GM23338 (cell line): ENCODE measurements around the gene RPL12. TPM values are rescaled to one million over a fixed set of nuclear protein-coding genes. Genes with fewer than 3 reads are reported as not detected.

Experiments used
- ATAC-seq: fragments of 200-7000 bp; cut with Tn5 transposase; 3 replicates; pipeline ENCODE4 v1.9.1; 2020
- DNase-seq: peaks from one replicate; pipeline ENCODE4 v3.0.0-alpha.2; 2015; ENCODE audit warnings: low spot score
- H2AFZ ChIP-seq: fragments of 200-600 bp; sonication (generic); 2 replicates; pipeline ENCODE4 v1.8.0; 2016; ENCODE audit warnings: antibody characterized with exemption, mild to moderate bottlenecking, moderate library complexity
- H3F3A ChIP-seq: fragments of 200-600 bp; sonication (generic); replicated peaks from 2 replicates; pipeline ENCODE4 v1.8.0; 2017; ENCODE audit warnings: antibody characterized with exemption, mixed run types, low read depth
- H3K27ac ChIP-seq: fragments of 200-600 bp; sonication (generic); 2 replicates; pipeline ENCODE4 v1.6.1; 2016; ENCODE audit warnings: low read depth
- H3K27me3 ChIP-seq: fragments of 200-600 bp; sonication (generic); 2 replicates; pipeline ENCODE4 v1.8.0; 2016; ENCODE audit warnings: mild to moderate bottlenecking, mixed run types, moderate library complexity; ENCODE audit not compliant: insufficient read depth
- H3K36me3 ChIP-seq: fragments of 200-600 bp; sonication (generic); 2 replicates; pipeline ENCODE4 v1.8.0; 2016; ENCODE audit warnings: mild to moderate bottlenecking; ENCODE audit not compliant: insufficient read depth
- H3K4me1 ChIP-seq: fragments of 200-600 bp; sonication (generic); 2 replicates; pipeline ENCODE4 v1.8.0; 2016; ENCODE audit warnings: mild to moderate bottlenecking, moderate library complexity; ENCODE audit not compliant: insufficient read depth
- H3K4me2 ChIP-seq: fragments of 200-600 bp; sonication (generic); 2 replicates; pipeline ENCODE4 v1.7.1; 2017; ENCODE audit warnings: mixed run types
- H3K4me3 ChIP-seq: fragments of 200-600 bp; sonication (generic); 2 replicates; pipeline ENCODE4 v1.6.1; 2016; ENCODE audit warnings: mixed run types
- H3K79me2 ChIP-seq: fragments of 200-600 bp; sonication (generic); replicated peaks from 2 replicates; pipeline ENCODE4 v1.8.0; 2017; ENCODE audit warnings: mild to moderate bottlenecking; ENCODE audit not compliant: insufficient read depth
- H3K9me2 ChIP-seq: fragments of 200-600 bp; sonication (generic); 2 replicates; pipeline ENCODE4 v1.8.0; 2017; ENCODE audit not compliant: insufficient read depth
- H4K20me1 ChIP-seq: fragments of 200-600 bp; sonication (generic); replicated peaks from 2 replicates; pipeline ENCODE4 v1.8.0; 2017; ENCODE audit warnings: mild to moderate bottlenecking; ENCODE audit not compliant: insufficient read depth
- H3K27ac Mint-ChIP-seq: 2 replicates; pipeline ENCODE4 v1.8.0; 2020; ENCODE audit warnings: inconsistent platforms, mild to moderate bottlenecking, moderate library complexity, mixed read lengths
- H3K27me3 Mint-ChIP-seq: 3 replicates; pipeline ENCODE4 v1.8.0; 2022; ENCODE audit warnings: low read depth, mild to moderate bottlenecking, moderate library complexity, mixed read lengths, inconsistent platforms; ENCODE audit not compliant: insufficient read depth, poor library complexity
- H3K36me3 Mint-ChIP-seq: 3 replicates; pipeline ENCODE4 v1.8.0; 2021; ENCODE audit warnings: low read depth, mild to moderate bottlenecking, inconsistent platforms, moderate library complexity, mixed read lengths
- H3K4me1 Mint-ChIP-seq: 3 replicates; pipeline ENCODE4 v1.8.0; 2020; ENCODE audit warnings: mild to moderate bottlenecking, inconsistent platforms, mixed read lengths
- H3K4me3 Mint-ChIP-seq: 3 replicates; pipeline ENCODE4 v1.8.0; 2021; ENCODE audit warnings: moderate library complexity, mild to moderate bottlenecking, inconsistent platforms, mixed read lengths
- H3K9me3 Mint-ChIP-seq: 3 replicates; pipeline ENCODE4 v1.8.0; 2020; ENCODE audit warnings: moderate library complexity, mild to moderate bottlenecking, inconsistent platforms, mixed read lengths
- CREB1 ChIP-seq: fragments of 250-450 bp; sonication (Bioruptor Pico); IDR thresholded peaks from 2 replicates; pipeline ENCODE4 v1.5.0; 2020; ENCODE audit warnings: low read depth, mild to moderate bottlenecking, moderate library complexity
- ETS1 ChIP-seq: IDR thresholded peaks from 2 replicates; pipeline ENCODE4 v1.6.1; 2016; ENCODE audit warnings: antibody characterized with exemption
- NANOG ChIP-seq: IDR thresholded peaks from 2 replicates; pipeline ENCODE4 v1.6.1; 2016; ENCODE audit warnings: antibody characterized with exemption, borderline replicate concordance
- POLR2AphosphoS5 ChIP-seq: IDR thresholded peaks from 2 replicates; pipeline ENCODE4 v1.6.1; 2016; ENCODE audit warnings: antibody characterized with exemption, low read depth
- ZNF331 ChIP-seq: fragments of 250-450 bp; sonication (Bioruptor Pico); IDR thresholded peaks from 2 replicates; pipeline ENCODE4 v1.5.0; 2020; ENCODE audit warnings: low read depth, mild to moderate bottlenecking, moderate library complexity
- ZNF462 ChIP-seq: fragments of 250-450 bp; sonication (Bioruptor Pico); IDR thresholded peaks from 2 replicates; pipeline ENCODE4 v1.5.0; 2020; ENCODE audit warnings: mild to moderate bottlenecking, moderate library complexity
- polyA plus RNA-seq: library from polyadenylated mRNA; unstranded; fragments of >200 nt; fragmentation: Nextera tagmentation; extraction: Ambion mirVana; gene quantifications from 2 replicates; pipeline ENCODE4 v1.2.1, GENCODE V29; 2016
- total RNA-seq: library from RNA; depleted of rRNA; stranded (reverse); fragments of >200 nt; shearing (Covaris generic); gene quantifications from 2 replicates; pipeline ENCODE4 v1.2.3, GENCODE V29; 2014

Gene RPL12
- total and polyA plus RNA-seq, 2 experiments from 2014 or later, result 2,121 to 2,596 TPM

- no peak overlapping the region for H3K4me3 ChIP-seq
- peak; percentile 14 for ATAC-seq
- H4K20me1 ChIP-seq, result peaks cover 33% of the 10 kb centered on the region
- H3F3A ChIP-seq, result peaks cover 62% of the 10 kb centered on the region
- Mint-ChIP-seq H3K4me1 (peaks cover 16% of the 10 kb centered on the region), H3K36me3 (peaks cover 97% of the 10 kb centered on the region), H3K9me3 (peaks cover 18% of the 10 kb centered on the region), H3K27me3 (peaks cover 39% of the 10 kb centered on the region), H3K27ac (no peak overlapping the region), H3K4me3 (no peak overlapping the region)
- H3K36me3 ChIP-seq, result peaks cover 72% of the 10 kb centered on the region
- DNase-seq, result peak; percentile 17
- TF ChIP-seq POLR2AphosphoS5, result no peak
- TF ChIP-seq CREB1, result no peak
- TF ChIP-seq ETS1, result no peak
- no peak for TF ChIP-seq ZNF331 (CRISPR knock-in tag)
- no peak for TF ChIP-seq ZNF462
- no peak for TF ChIP-seq NANOG
- peaks cover 17% of the 10 kb centered on the region for H3K4me1 ChIP-seq
- H3K27me3 ChIP-seq, result no peaks in the 10 kb centered on the region
- H3K9me2 ChIP-seq, result no peaks in the 10 kb centered on the region
- no peak overlapping the region for H2AFZ ChIP-seq
- no peak overlapping the region for H3K4me2 ChIP-seq
- H3K79me2 ChIP-seq, result peaks cover 26% of the 10 kb centered on the region
- H3K27ac ChIP-seq, result peak overlapping the region; percentile 70
These were observed 6.0 kb downstream of the RPL12 start for GRCh38 chr9:127444921-127445850.
